ENCODE measurements around the gene PNMA8C. TPM values are rescaled to one million over a fixed set of nuclear protein-coding genes. Genes with fewer than 3 reads are reported as not detected.

PNMA8C gene
- total RNA-seq, 1 experiment from 2014 or later, result not detected

- ChIA-PET POLR2A (no interaction called here), CTCF (no interaction called here)
- DNase-seq (ENCODE audit: low read depth, low spot score), result no peak
- ATAC-seq, result no peak
- no TSS peak for BruUV-seq (replicated peaks)
- intact Hi-C loops (cut with micrococcal nuclease; ENCODE audit: unreplicated experiment), result loop anchor here (10.0 kb wide), 1 partner anchor 108 kb away; no protein-coding TSS in a partner anchor
- no peaks in the 10 kb centered on the region for H3K27me3 ChIP-seq (ENCODE audit: control insufficient read depth, insufficient read depth, low read length)
- in situ Hi-C loops (cut with HindIII; ENCODE audit: low pct_unique_long_range_greater_than_20kb, low sequenced_read_pairs), result no loop called here
- no peaks in the 10 kb centered on the region for H3K9me3 ChIP-seq (ENCODE audit: control insufficient read depth, insufficient read depth, low read depth, low read length)
- no peaks in the 10 kb centered on the region for H3K4me1 ChIP-seq (ENCODE audit: control insufficient read depth, insufficient read depth, low read length)
- 0 out of 2 replicates have a peak, but pooled peaks cover 2% of the 10 kb centered on the region for H3K36me3 ChIP-seq (ENCODE audit: control insufficient read depth, insufficient read depth, low read length)
- H3K4me3 ChIP-seq (ENCODE audit: low read depth in 2 of 2, low read length in 2 of 2), result no peak overlapping the region
- H3K27ac ChIP-seq (ENCODE audit: low read length), result no peak overlapping the region
- no peak for TF ChIP-seq POLR2AphosphoS5 (IDR thresholded peaks at IDR 0.05; ENCODE audit: low read depth, low read length)
These were observed 35.9 kb downstream of the PNMA8C start for GRCh38 chr19:46392837-46393236.

- POLR2A ChIA-PET, result no interaction called here
- no peak for ATAC-seq
- CTCF ChIA-PET, result interaction anchor here (1.0 kb wide), 1 partner anchor 68 kb away, joined by 3 read pairs; no protein-coding TSS in a partner anchor
- Histone ChIP-seq H3K27ac (ENCODE audit: low read length) (no peak overlapping the region), H3K4me3 (ENCODE audit: low read depth in 2 of 2, low read length in 2 of 2) (no peak overlapping the region), H3K27me3 (ENCODE audit: control insufficient read depth, insufficient read depth, low read length) (no peaks in the 10 kb centered on the region), H3K36me3 (ENCODE audit: control insufficient read depth, insufficient read depth, low read length) (0 out of 2 replicates have a peak, but pooled peaks cover 2% of the 10 kb centered on the region), H3K4me1 (ENCODE audit: control insufficient read depth, insufficient read depth, low read length) (no peaks in the 10 kb centered on the region), H3K9me3 (ENCODE audit: control insufficient read depth, insufficient read depth, low read depth, low read length) (no peaks in the 10 kb centered on the region)
- no peak for TF ChIP-seq POLR2AphosphoS5 (IDR thresholded peaks at IDR 0.05; ENCODE audit: low read depth, low read length)
- no peak for TF ChIP-seq TCF7L2 (IDR thresholded peaks at IDR 0.05; ENCODE audit: low read depth, low read length)
- no peak for TF ChIP-seq REST (IDR thresholded peaks at IDR 0.05; ENCODE audit: insufficient read depth in 1 of 2, low read depth in 2 of 2, low read length in 1 of 2)
- no peak for TF ChIP-seq CTCF (IDR thresholded peaks at IDR 0.05)
- no peak for TF ChIP-seq SIN3A (IDR thresholded peaks at IDR 0.05; ENCODE audit: borderline replicate concordance, insufficient read depth, low read depth, low read length)
- no peak for DNase-seq (ENCODE audit: low read depth, low spot score)
- no TSS peak for BruUV-seq (replicated peaks)
- intact Hi-C loops (cut with micrococcal nuclease; ENCODE audit: unreplicated experiment) (loop anchor here (10.0 kb wide), 1 partner anchor 108 kb away; no protein-coding TSS in a partner anchor), in situ Hi-C loops (cut with HindIII; ENCODE audit: low pct_unique_long_range_greater_than_20kb, low sequenced_read_pairs) (no loop called here)
These were observed 36.4 kb downstream of the PNMA8C start for GRCh38 chr19:46392252-46392801.

Measured in Panc1 (cell line).